ENCODE measurements around the gene SLC2A1.

The SLC2A1 gene

GRCh38 chr1:42979896-42980800 lies 21.5 kb upstream of the SLC2A1 start:
- DNase-seq = no peak

- DNase-seq = no peak
Measured at GRCh38 chr1:42979036-42979430, 20.4 kb upstream of the SLC2A1 start.

- no peak for DNase-seq
Measured at GRCh38 chr1:42978317-42979035, 19.8 kb upstream of the SLC2A1 start.

GRCh38 chr1:42977653-42978052 lies 19.0 kb upstream of the SLC2A1 start:
- DNase-seq = no peak

GRCh38 chr1:42975561-42976225 lies 17.0 kb upstream of the SLC2A1 start:
- DNase-seq = no peak

GRCh38 chr1:42974767-42975437 lies 16.2 kb upstream of the SLC2A1 start:
- DNase-seq = no peak

- DNase-seq = no peak
Measured at GRCh38 chr1:42973799-42974198, 15.1 kb upstream of the SLC2A1 start.

- DNase-seq = no peak
Measured at GRCh38 chr1:42973286-42973685, 14.6 kb upstream of the SLC2A1 start.

GRCh38 chr1:42971841-42972291 lies 13.2 kb upstream of the SLC2A1 start:
- DNase-seq = no peak

- DNase-seq = no peak
Measured at GRCh38 chr1:42970143-42970542, 11.5 kb upstream of the SLC2A1 start.

GRCh38 chr1:42968654-42969053 lies 10.0 kb upstream of the SLC2A1 start:
- no peak for DNase-seq

- peak; percentile 87 to 94 for DNase-seq
Measured at GRCh38 chr1:42966688-42967612, 8.3 kb upstream of the SLC2A1 start.

GRCh38 chr1:42965378-42965777 lies 6.7 kb upstream of the SLC2A1 start:
- no peak for DNase-seq

GRCh38 chr1:42964044-42964812 lies 5.6 kb upstream of the SLC2A1 start:
- no peak for DNase-seq

- DNase-seq = no peak
Measured at GRCh38 chr1:42963378-42964043, 4.8 kb upstream of the SLC2A1 start.

GRCh38 chr1:42962641-42963377 lies 4.1 kb upstream of the SLC2A1 start:
- DNase-seq = peak in 1 of 2 experiments; percentile 11

- no peak for DNase-seq
Measured at GRCh38 chr1:42961312-42962091, 2.8 kb upstream of the SLC2A1 start.

- DNase-seq = no peak
Measured at GRCh38 chr1:42960566-42961311, 2.1 kb upstream of the SLC2A1 start.

Data from NCI-H2081 (cell line).